GM18873 (cell line): ENCODE measurements around the gene ORMDL3.
"Not testable (repeated sequence)": the region's sequence is repeated elsewhere in the genome, so short reads cannot be mapped to it uniquely, and the experiment has no call there.

Experiments
- ATAC-seq: cut with Tn5 transposase; IDR thresholded peaks from one replicate; pipeline ENCODE4 v1.9.1; 2021; ENCODE audit warnings: mild to moderate bottlenecking, moderate library complexity, moderate number of reproducible peaks; ENCODE audit not compliant: unreplicated experiment, low FRiP score

The ORMDL3 gene

DNA sequence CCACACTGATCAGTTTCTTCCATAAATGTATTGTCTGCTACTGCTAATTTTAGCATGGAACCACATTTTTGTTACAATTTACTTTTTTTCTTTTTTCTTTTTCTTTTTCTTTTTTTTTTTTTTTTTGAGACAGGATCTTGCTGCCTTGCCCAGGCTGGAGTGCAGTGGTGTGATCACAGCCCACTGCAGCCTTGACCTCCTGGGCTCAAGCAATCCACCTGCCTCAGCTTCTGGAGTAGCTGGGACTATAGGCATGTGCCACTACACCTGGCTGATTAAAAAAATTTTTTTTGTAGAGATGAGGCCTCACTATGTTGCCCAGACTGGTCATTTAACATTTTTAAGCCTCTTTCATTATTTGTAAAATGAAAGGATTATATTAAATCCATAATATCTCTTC lies 40.3 kb downstream of the ORMDL3 start:
- ATAC-seq, result no peak

DNA sequence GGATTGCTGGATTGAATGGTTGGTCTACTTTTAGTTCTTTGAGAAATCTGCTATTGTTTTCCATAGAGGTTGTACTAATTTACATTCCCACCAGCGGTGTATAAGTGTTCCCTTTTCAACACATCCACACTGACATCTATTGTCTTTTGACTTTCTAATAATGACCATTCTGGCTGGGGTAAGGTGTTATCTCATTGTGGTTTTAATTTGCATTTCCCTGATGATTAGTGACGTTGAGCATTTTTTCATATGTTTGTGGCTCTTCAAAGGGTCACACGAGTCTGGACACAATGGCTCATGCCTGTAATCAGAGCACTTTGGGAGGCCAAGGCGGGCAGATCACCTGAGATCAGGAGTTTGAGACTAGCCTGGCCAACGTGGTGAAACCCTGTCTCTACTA lies 41.3 kb downstream of the ORMDL3 start:
- ATAC-seq, result not testable (repeated sequence)

DNA sequence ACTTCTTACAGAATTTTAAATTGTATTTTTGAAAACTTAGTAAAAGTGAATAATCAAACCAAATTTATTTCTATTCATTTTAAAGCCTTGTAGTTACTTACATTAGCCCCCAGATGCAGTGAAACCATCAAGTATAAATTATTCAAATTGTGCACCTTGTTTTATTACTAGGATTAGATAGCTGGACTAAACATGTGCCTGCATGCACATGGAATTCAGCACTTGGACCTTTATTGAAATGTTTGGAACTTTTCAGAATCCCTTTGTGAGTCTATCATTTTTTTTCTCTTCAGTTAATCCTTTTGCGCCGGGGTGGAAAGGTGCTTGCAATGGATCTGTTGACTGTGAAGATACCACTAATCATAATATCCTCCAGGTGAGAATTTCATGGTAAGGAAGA lies 54.6 kb downstream of the ORMDL3 start:
- ATAC-seq, result no peak

DNA sequence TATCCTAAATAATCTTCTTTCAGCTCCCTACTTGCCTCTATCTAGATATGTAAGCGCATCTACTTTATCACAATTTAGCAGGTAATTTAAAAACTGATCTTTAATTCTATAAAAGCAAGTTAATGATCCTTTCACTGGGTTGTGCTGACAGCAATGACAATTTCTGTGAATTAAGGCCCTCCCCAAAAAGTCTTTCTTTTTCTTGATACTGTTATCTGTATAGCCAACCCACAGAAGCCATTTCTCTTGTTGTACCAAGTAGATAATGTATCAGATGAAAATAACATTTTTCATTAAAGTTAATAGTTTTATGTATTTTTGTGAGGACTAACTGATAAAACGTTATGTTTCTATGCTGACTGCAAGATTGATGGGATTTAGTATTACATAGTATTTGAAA lies 55.6 kb downstream of the ORMDL3 start:
- ATAC-seq, result no peak
